ENCODE data around the gene RABGAP1L. TPM values are rescaled to one million over a fixed set of nuclear protein-coding genes. Genes with fewer than 3 reads are reported as not detected.

RABGAP1L gene
- total RNA-seq, 1 experiment from 2014 or later = 29.3 TPM

- no peaks in the 10 kb centered on the region for H3K27me3 ChIP-seq (ENCODE audit: insufficient read depth, low read length)
- RAD21 ChIA-PET (ENCODE audit: low non-redundant PET in 1 of 2, low total read pairs in 2 of 2, uncharacterized antibody in 2 of 2, unreplicated experiment in 2 of 2) = no interaction called here
- BruUV-seq (replicated peaks) = no TSS peak
- no peak for TF ChIP-seq SIN3A (IDR thresholded peaks at IDR 0.05; ENCODE audit: low read depth)
- H2AFZ ChIP-seq (ENCODE audit: low read depth, low read length, poor library complexity, severe bottlenecking) = no peak overlapping the region
- H3K4me2 ChIP-seq (ENCODE audit: low read length) = no peak overlapping the region
- intact Hi-C loops (cut with micrococcal nuclease) = no loop called here
- H3K27ac ChIP-seq (ENCODE audit: low read depth, low read length) = no peak overlapping the region
- H3K4me3 ChIP-seq (replicated peaks in 1 of 2; ENCODE audit: low read depth in 1 of 2, low read length in 2 of 2) = no peak overlapping the region
- no peaks in the 10 kb centered on the region for H3K36me3 ChIP-seq (ENCODE audit: control insufficient read depth in 1 of 2, insufficient read depth in 2 of 2, low read length in 2 of 2)
- POLR2A ChIA-PET = no interaction called here
- H3K79me2 ChIP-seq (ENCODE audit: insufficient read depth, low read length) = no peaks in the 10 kb centered on the region
- no peak overlapping the region for H3K9ac ChIP-seq (ENCODE audit: low read length)
- ATAC-seq = no peak
- no peaks in the 10 kb centered on the region for H3K9me2 ChIP-seq (ENCODE audit: insufficient read depth)
- H3K9me3 ChIP-seq (ENCODE audit: control insufficient read depth in 1 of 2, insufficient read depth in 1 of 2, low read depth in 1 of 2, low read length in 2 of 2) = no peaks in the 10 kb centered on the region
- no peak for DNase-seq (ENCODE audit: low read depth, low spot score)
- no peaks in the 10 kb centered on the region for H4K20me1 ChIP-seq (ENCODE audit: insufficient read depth)
- no peaks in the 10 kb centered on the region for H3K4me1 ChIP-seq (ENCODE audit: control insufficient read depth in 1 of 2, insufficient read depth in 2 of 2, low read length in 2 of 2)
- CTCF ChIA-PET = no interaction called here
Observed at GRCh38 chr1:174301295-174302077, 142.2 kb downstream of the RABGAP1L start.

DNA sequence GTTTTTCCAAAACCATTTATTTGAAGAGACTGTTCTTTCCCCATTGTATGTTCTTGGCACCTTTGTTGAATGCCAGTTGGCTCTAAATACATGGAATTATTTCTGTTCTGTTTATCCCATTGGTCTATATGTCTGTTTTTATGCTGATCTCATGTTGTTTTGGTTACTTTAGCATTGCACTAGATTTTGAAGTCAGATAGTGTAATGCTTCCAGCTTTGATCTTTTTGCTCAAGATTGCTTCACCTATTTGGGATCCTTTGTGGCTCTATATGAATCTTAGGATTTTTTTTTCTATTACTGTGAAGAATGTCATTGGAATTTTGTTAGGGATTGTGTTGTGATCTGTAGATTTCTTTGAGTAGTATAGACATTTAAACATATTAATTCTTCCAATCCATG, 149.3 kb downstream of the RABGAP1L start:
- DNase-seq (ENCODE audit: low read depth, low spot score) = no peak
- H4K20me1 ChIP-seq (ENCODE audit: insufficient read depth) = no peaks in the 10 kb centered on the region
- no peaks in the 10 kb centered on the region for H3K27me3 ChIP-seq (ENCODE audit: insufficient read depth, low read length)
- H3K4me1 ChIP-seq (ENCODE audit: control insufficient read depth in 1 of 2, insufficient read depth in 2 of 2, low read length in 2 of 2) = no peaks in the 10 kb centered on the region
- H3K27ac ChIP-seq (ENCODE audit: low read depth, low read length) = no peak overlapping the region
- H3K36me3 ChIP-seq (ENCODE audit: control insufficient read depth in 1 of 2, insufficient read depth in 2 of 2, low read length in 2 of 2) = no peaks in the 10 kb centered on the region
- no peak overlapping the region for H3K4me2 ChIP-seq (ENCODE audit: low read length)
- ChIA-PET RAD21 (ENCODE audit: low non-redundant PET in 1 of 2, low total read pairs in 2 of 2, uncharacterized antibody in 2 of 2, unreplicated experiment in 2 of 2) (no interaction called here), POLR2A (no interaction called here), CTCF (no interaction called here)
- no peak for ATAC-seq
- H3K9me3 ChIP-seq (ENCODE audit: control insufficient read depth in 1 of 2, insufficient read depth in 1 of 2, low read depth in 1 of 2, low read length in 2 of 2) = peaks cover 0 to 8% of the 10 kb centered on the region in 2 experiments; a peak in 1 of 4 replicates
- H3K4me3 ChIP-seq (replicated peaks in 1 of 2; ENCODE audit: low read depth in 1 of 2, low read length in 2 of 2) = no peak overlapping the region
- no peaks in the 10 kb centered on the region for H3K9me2 ChIP-seq (ENCODE audit: insufficient read depth)
- intact Hi-C loops (cut with micrococcal nuclease) = no loop called here
- TF ChIP-seq TCF7L2 (IDR thresholded peaks at IDR 0.05; ENCODE audit: borderline replicate concordance, extremely low read depth, insufficient read depth, insufficient read length) = no peak
- TF ChIP-seq, protein P1, sequence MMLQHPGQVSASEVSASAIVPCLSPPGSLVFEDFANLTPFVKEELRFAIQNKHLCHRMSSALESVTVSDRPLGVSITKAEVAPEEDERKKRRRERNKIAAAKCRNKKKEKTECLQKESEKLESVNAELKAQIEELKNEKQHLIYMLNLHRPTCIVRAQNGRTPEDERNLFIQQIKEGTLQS (IDR thresholded peaks at IDR 0.05) = no peak
- no peak for TF ChIP-seq CTCF (IDR thresholded peaks at IDR 0.05 in 2 of 3, conservative IDR thresholded peaks at IDR 0.05 in 1 of 3; ENCODE audit: borderline replicate concordance in 1 of 3, insufficient read depth in 1 of 3, low read depth in 2 of 3, low read length in 2 of 3)
- TF ChIP-seq SP1 (IDR thresholded peaks at IDR 0.05; ENCODE audit: low read depth) = no peak
- no peak for TF ChIP-seq POLR2AphosphoS5 (IDR thresholded peaks at IDR 0.05; ENCODE audit: low read depth, low read length)
- no peak for TF ChIP-seq ZNF274 (IDR thresholded peaks at IDR 0.05; ENCODE audit: low read depth, low read length)
- no peak for TF ChIP-seq CBX3 (IDR thresholded peaks at IDR 0.05; ENCODE audit: low read depth)
- no peak for TF ChIP-seq MAX (IDR thresholded peaks at IDR 0.05)
- TF ChIP-seq CEBPB (IDR thresholded peaks at IDR 0.05; ENCODE audit: low read depth) = no peak
- no peak for TF ChIP-seq EZH2 (IDR thresholded peaks at IDR 0.05)
- no peak for TF ChIP-seq POLR2A (IDR thresholded peaks at IDR 0.05; ENCODE audit: borderline replicate concordance, extremely low read depth, insufficient read depth, insufficient read length)
- TF ChIP-seq EZH2phosphoT487 (IDR thresholded peaks at IDR 0.05; ENCODE audit: borderline replicate concordance) = no peak
- TF ChIP-seq JUND (IDR thresholded peaks at IDR 0.05) = no peak
- TF ChIP-seq ELF1 (IDR thresholded peaks at IDR 0.05; ENCODE audit: borderline replicate concordance, low read depth) = no peak
- no TSS peak for BruUV-seq (replicated peaks)
- H3K9ac ChIP-seq (ENCODE audit: low read length) = no peak overlapping the region
- H2AFZ ChIP-seq (ENCODE audit: low read depth, low read length, poor library complexity, severe bottlenecking) = no peak overlapping the region
- no peaks in the 10 kb centered on the region for H3K79me2 ChIP-seq (ENCODE audit: insufficient read depth, low read length)

Measured in HCT116 (cell line).